ENCODE results near the gene PTHLH. TPM values are rescaled to one million over a fixed set of nuclear protein-coding genes. Genes with fewer than 3 reads are reported as not detected.

Gene PTHLH
- total and polyA plus RNA-seq, 8 donors, result 0.76 to 4.8 (median 3.6) TPM

GRCh38 chr12:27964123-27964522 is 8.4 kb downstream of the PTHLH start:
- no peak overlapping the region for H3K27ac ChIP-seq
- H3K9me3 ChIP-seq, result no peaks in the 10 kb centered on the region
- no peaks in the 10 kb centered on the region for H3K36me3 ChIP-seq
- intact Hi-C loops (cut with DNase I), result no loop called here
- H3K4me1 ChIP-seq, result peaks cover 5 to 9% of the 10 kb centered on the region in 2 donors
- no peak for TF ChIP-seq CTCF (IDR thresholded peaks at IDR 0.05)
- no peak overlapping the region for H3K4me3 ChIP-seq
- DNase-seq, result no peak
- peak; percentile 71 for ATAC-seq
- H3K27me3 ChIP-seq, result peaks cover 20 to 66% of the 10 kb centered on the region in 2 donors

- TF ChIP-seq CTCF (IDR thresholded peaks at IDR 0.05), result no peak
- intact Hi-C loops (cut with DNase I), result no loop called here
- Histone ChIP-seq H3K9me3 (no peaks in the 10 kb centered on the region), H3K4me3 (no peak overlapping the region), H3K4me1 (no peaks in the 10 kb centered on the region), H3K27ac (no peak overlapping the region), H3K36me3 (no peaks in the 10 kb centered on the region), H3K27me3 (peaks cover 0 to 36% of the 10 kb centered on the region in 2 donors)
- DNase-seq, result peak in 1 of 4 donors; percentile 28
- no peak for ATAC-seq
Measured at GRCh38 chr12:27960821-27961220, 11.7 kb downstream of the PTHLH start.

GRCh38 chr12:27958675-27959074 is 13.9 kb downstream of the PTHLH start:
- ATAC-seq (no peak), DNase-seq (no peak)
- intact Hi-C loops (cut with DNase I), result no loop called here
- Histone ChIP-seq H3K4me1 (no peaks in the 10 kb centered on the region), H3K27ac (no peak overlapping the region), H3K36me3 (no peaks in the 10 kb centered on the region), H3K27me3 (peaks cover 5 to 27% of the 10 kb centered on the region in 2 donors), H3K4me3 (no peak overlapping the region), H3K9me3 (no peaks in the 10 kb centered on the region)
- no peak for TF ChIP-seq CTCF (IDR thresholded peaks at IDR 0.05)

- no peaks in the 10 kb centered on the region for H3K9me3 ChIP-seq
- H3K4me3 ChIP-seq, result no peak overlapping the region
- peaks cover 5 to 19% of the 10 kb centered on the region in 2 donors for H3K27me3 ChIP-seq
- ATAC-seq (no peak), DNase-seq (no peak)
- intact Hi-C loops (cut with DNase I), result no loop called here
- TF ChIP-seq CTCF (IDR thresholded peaks at IDR 0.05), result no peak
- no peak overlapping the region for H3K27ac ChIP-seq
- no peaks in the 10 kb centered on the region for H3K4me1 ChIP-seq
- H3K36me3 ChIP-seq, result no peaks in the 10 kb centered on the region
Measured at GRCh38 chr12:27957366-27957765, 15.2 kb downstream of the PTHLH start.

GRCh38 chr12:27953817-27954216 is 18.7 kb downstream of the PTHLH start:
- intact Hi-C loops (cut with DNase I), result no loop called here
- ATAC-seq, result no peak
- TF ChIP-seq CTCF (IDR thresholded peaks at IDR 0.05), result no peak
- no peak overlapping the region for H3K4me3 ChIP-seq
- H3K27me3 ChIP-seq, result peaks cover 5 to 7% of the 10 kb centered on the region in 2 donors
- no peaks in the 10 kb centered on the region for H3K4me1 ChIP-seq
- no peak overlapping the region for H3K27ac ChIP-seq
- no peaks in the 10 kb centered on the region for H3K9me3 ChIP-seq
- H3K36me3 ChIP-seq, result no peaks in the 10 kb centered on the region
- DNase-seq, result no peak

Measured in left lung (tissue), 10 donors.